WTC11 (cell line): ENCODE measurements around the gene KSR1.

Source experiments
- AFF4 ChIP-seq: sonication (generic); formaldehyde crosslinking; IDR thresholded peaks from 2 replicates; pipeline ENCODE4 v1.8.1; 2023; ENCODE audit warnings: mild to moderate bottlenecking, missing genetic modification reagents, borderline replicate concordance
- CREB1 ChIP-seq: sonication (generic); formaldehyde crosslinking; IDR thresholded peaks from 2 replicates; pipeline ENCODE4 v1.8.0; 2023; ENCODE audit warnings: mild to moderate bottlenecking, missing genetic modification reagents
- JAZF1 ChIP-seq: fragments of 250-450 bp; sonication (Bioruptor Pico); IDR thresholded peaks from 2 replicates; pipeline ENCODE4 v1.9.0; 2021; ENCODE audit warnings: moderate library complexity, mild to moderate bottlenecking, inconsistent platforms
- NFE2L1 ChIP-seq: sonication (generic); formaldehyde crosslinking; IDR thresholded peaks from 2 replicates; pipeline ENCODE4 v1.8.1; 2023; ENCODE audit warnings: missing genetic modification reagents
- NR3C1 ChIP-seq: sonication (generic); formaldehyde crosslinking; conservative IDR thresholded peaks from 2 replicates; pipeline ENCODE4 v1.8.1; 2023; ENCODE audit warnings: low read depth, mild to moderate bottlenecking, missing genetic modification reagents
- SP1 ChIP-seq: sonication (generic); formaldehyde crosslinking; conservative IDR thresholded peaks from 2 replicates; pipeline ENCODE4 v1.8.1; 2022; ENCODE audit warnings: missing genetic modification reagents
- ZNF423 ChIP-seq: fragments of 250-450 bp; sonication (Bioruptor Pico); IDR thresholded peaks from 2 replicates; pipeline ENCODE4 v2.1.2; 2022; ENCODE audit warnings: mild to moderate bottlenecking, moderate library complexity
- TF ChIP-seq, protein P1 (sequence below): fragments of 200-600 bp; IDR thresholded peaks from 2 replicates; pipeline ENCODE4 v1.8.0; 2022; ENCODE audit warnings: antibody characterized with exemption
- TF ChIP-seq, protein P2 (sequence below): fragments of 250-450 bp; sonication (Bioruptor Pico); IDR thresholded peaks from 2 replicates; pipeline ENCODE4 v1.9.0; 2021; ENCODE audit warnings: mild to moderate bottlenecking
- TF ChIP-seq, protein P3 (sequence below): sonication (generic); formaldehyde crosslinking; IDR thresholded peaks from 2 replicates; pipeline ENCODE4 v1.8.1; 2023; ENCODE audit warnings: mild to moderate bottlenecking, moderate library complexity, missing genetic modification reagents

GRCh38 chr17:27572665-27573064 is 116.4 kb downstream of the KSR1 start:
- no peak for TF ChIP-seq AFF4
- no peak for TF ChIP-seq ZNF423 (CRISPR knock-in tag)
- no peak for TF ChIP-seq NFE2L1 (CRISPR knock-in tag)
- TF ChIP-seq NR3C1 (CRISPR knock-in tag), result no peak
- TF ChIP-seq, protein P1, sequence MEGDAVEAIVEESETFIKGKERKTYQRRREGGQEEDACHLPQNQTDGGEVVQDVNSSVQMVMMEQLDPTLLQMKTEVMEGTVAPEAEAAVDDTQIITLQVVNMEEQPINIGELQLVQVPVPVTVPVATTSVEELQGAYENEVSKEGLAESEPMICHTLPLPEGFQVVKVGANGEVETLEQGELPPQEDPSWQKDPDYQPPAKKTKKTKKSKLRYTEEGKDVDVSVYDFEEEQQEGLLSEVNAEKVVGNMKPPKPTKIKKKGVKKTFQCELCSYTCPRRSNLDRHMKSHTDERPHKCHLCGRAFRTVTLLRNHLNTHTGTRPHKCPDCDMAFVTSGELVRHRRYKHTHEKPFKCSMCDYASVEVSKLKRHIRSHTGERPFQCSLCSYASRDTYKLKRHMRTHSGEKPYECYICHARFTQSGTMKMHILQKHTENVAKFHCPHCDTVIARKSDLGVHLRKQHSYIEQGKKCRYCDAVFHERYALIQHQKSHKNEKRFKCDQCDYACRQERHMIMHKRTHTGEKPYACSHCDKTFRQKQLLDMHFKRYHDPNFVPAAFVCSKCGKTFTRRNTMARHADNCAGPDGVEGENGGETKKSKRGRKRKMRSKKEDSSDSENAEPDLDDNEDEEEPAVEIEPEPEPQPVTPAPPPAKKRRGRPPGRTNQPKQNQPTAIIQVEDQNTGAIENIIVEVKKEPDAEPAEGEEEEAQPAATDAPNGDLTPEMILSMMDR, result no peak
- no peak for TF ChIP-seq SP1
- no peak for TF ChIP-seq CREB1 (CRISPR knock-in tag)
- no peak for TF ChIP-seq JAZF1
- TF ChIP-seq, protein P2, sequence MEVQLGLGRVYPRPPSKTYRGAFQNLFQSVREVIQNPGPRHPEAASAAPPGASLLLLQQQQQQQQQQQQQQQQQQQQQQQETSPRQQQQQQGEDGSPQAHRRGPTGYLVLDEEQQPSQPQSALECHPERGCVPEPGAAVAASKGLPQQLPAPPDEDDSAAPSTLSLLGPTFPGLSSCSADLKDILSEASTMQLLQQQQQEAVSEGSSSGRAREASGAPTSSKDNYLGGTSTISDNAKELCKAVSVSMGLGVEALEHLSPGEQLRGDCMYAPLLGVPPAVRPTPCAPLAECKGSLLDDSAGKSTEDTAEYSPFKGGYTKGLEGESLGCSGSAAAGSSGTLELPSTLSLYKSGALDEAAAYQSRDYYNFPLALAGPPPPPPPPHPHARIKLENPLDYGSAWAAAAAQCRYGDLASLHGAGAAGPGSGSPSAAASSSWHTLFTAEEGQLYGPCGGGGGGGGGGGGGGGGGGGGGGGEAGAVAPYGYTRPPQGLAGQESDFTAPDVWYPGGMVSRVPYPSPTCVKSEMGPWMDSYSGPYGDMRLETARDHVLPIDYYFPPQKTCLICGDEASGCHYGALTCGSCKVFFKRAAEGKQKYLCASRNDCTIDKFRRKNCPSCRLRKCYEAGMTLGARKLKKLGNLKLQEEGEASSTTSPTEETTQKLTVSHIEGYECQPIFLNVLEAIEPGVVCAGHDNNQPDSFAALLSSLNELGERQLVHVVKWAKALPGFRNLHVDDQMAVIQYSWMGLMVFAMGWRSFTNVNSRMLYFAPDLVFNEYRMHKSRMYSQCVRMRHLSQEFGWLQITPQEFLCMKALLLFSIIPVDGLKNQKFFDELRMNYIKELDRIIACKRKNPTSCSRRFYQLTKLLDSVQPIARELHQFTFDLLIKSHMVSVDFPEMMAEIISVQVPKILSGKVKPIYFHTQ (CRISPR knock-in tag), result no peak
- TF ChIP-seq, protein P3, sequence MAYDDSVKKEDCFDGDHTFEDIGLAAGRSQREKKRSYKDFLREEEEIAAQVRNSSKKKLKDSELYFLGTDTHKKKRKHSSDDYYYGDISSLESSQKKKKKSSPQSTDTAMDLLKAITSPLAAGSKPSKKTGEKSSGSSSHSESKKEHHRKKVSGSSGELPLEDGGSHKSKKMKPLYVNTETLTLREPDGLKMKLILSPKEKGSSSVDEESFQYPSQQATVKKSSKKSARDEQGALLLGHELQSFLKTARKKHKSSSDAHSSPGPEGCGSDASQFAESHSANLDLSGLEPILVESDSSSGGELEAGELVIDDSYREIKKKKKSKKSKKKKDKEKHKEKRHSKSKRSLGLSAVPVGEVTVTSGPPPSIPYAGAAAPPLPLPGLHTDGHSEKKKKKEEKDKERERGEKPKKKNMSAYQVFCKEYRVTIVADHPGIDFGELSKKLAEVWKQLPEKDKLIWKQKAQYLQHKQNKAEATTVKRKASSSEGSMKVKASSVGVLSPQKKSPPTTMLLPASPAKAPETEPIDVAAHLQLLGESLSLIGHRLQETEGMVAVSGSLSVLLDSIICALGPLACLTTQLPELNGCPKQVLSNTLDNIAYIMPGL (CRISPR knock-in tag), result no peak
